Lower leg skin (tissue), 3 donors: ENCODE results near the gene TOMM6.

Experiments
- POLR2A ChIP-seq, 2 donors: fragments of 450-650 bp; IDR thresholded peaks; one replicate each; pipeline ENCODE4 v1.6.1; 2016 to 2017; ENCODE audit warnings: antibody characterized with exemption in 2 of 2, mild to moderate bottlenecking in 1 of 2, moderate library complexity in 1 of 2
- TF ChIP-seq, protein P1 (sequence below), 3 donors: fragments of 450-650 bp; IDR thresholded peaks; one replicate each; pipeline ENCODE4 v1.5.1; 2016; ENCODE audit warnings: antibody characterized with exemption in 3 of 3, mild to moderate bottlenecking in 3 of 3, moderate library complexity in 2 of 3

DNA sequence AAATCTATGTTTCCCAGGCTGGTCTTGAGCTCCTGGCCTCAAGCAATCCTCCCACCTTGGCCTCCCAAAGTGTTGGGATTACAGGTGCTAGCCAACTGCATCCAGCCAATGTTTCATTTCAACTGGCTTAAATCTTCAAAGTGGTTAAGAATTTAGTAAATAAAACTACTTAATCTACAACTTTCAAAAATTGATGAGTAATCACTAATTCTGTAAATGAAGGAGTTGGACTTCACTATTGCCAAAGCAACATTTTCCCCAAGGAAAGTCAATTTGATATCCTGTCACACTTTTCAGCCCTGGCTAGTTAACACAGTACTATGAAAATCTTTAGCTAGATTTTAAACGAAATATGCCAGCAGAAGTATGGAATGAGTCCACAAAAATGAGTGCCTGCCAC is 3.8 kb downstream of the TOMM6 start:
- TF ChIP-seq, protein P1, sequence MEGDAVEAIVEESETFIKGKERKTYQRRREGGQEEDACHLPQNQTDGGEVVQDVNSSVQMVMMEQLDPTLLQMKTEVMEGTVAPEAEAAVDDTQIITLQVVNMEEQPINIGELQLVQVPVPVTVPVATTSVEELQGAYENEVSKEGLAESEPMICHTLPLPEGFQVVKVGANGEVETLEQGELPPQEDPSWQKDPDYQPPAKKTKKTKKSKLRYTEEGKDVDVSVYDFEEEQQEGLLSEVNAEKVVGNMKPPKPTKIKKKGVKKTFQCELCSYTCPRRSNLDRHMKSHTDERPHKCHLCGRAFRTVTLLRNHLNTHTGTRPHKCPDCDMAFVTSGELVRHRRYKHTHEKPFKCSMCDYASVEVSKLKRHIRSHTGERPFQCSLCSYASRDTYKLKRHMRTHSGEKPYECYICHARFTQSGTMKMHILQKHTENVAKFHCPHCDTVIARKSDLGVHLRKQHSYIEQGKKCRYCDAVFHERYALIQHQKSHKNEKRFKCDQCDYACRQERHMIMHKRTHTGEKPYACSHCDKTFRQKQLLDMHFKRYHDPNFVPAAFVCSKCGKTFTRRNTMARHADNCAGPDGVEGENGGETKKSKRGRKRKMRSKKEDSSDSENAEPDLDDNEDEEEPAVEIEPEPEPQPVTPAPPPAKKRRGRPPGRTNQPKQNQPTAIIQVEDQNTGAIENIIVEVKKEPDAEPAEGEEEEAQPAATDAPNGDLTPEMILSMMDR (IDR thresholded peaks at IDR 0.05) = no peak
- TF ChIP-seq POLR2A (IDR thresholded peaks at IDR 0.05) = no peak
